Body of pancreas (tissue), 4 donors: Measurements from ENCODE around the gene ACHE. TPM values are rescaled to one million over a fixed set of nuclear protein-coding genes. Genes with fewer than 3 reads are reported as not detected.
"Not testable (repeated sequence)": the region's sequence is repeated elsewhere in the genome, so short reads cannot be mapped to it uniquely, and the experiment has no call there.

ENCODE experiments used
- ATAC-seq: fragments of 150-250 bp; one replicate; pipeline ENCODE4 v1.9.1; 2016
- DNase-seq, 4 donors: peaks; one replicate each; pipeline ENCODE4 v3.0.0-alpha.2; 2019
- H3K27ac ChIP-seq, 4 donors: fragments of 200-600 bp; sonication (generic); 1 replicate in 3 of 4; 2 replicates in 1 of 4; pipeline versions ENCODE4 v1.5.1 to v1.6.1; 2016 to 2019; ENCODE audit warnings: mild to moderate bottlenecking in 1 of 4, mixed read lengths in 1 of 4, moderate library complexity in 1 of 4
- H3K27me3 ChIP-seq, 2 donors: fragments of 200-600 bp; sonication (generic); one replicate each; pipeline ENCODE4 v1.6.0; 2016; ENCODE audit warnings: mild to moderate bottlenecking in 1 of 2
- H3K36me3 ChIP-seq, 2 donors: fragments of 200-600 bp; sonication (generic); replicated peaks in 1 of 2; 2 replicates each; pipeline ENCODE4 v1.5.1; 2016; ENCODE audit warnings: low read depth in 2 of 2; ENCODE audit not compliant: insufficient read depth in 1 of 2
- H3K4me1 ChIP-seq: fragments of 200-600 bp; sonication (generic); one replicate; pipeline ENCODE4 v1.6.0; 2016
- H3K4me3 ChIP-seq, 2 donors: fragments of 200-600 bp; sonication (generic); 1 replicate in 1 of 2; 2 replicates in 1 of 2; pipeline ENCODE4 v1.5.1; 2016 to 2019
- H3K9me3 ChIP-seq, 3 donors: fragments of 200-600 bp; sonication (generic); 1 replicate in 2 of 3; 2 replicates in 1 of 3; pipeline ENCODE4 v1.5.1; 2016
- POLR2A ChIP-seq, 3 donors: fragments of 450-650 bp; IDR thresholded peaks; one replicate each; pipeline ENCODE4 v1.6.1; 2016; ENCODE audit warnings: antibody characterized with exemption in 3 of 3, mild to moderate bottlenecking in 2 of 3
- WGBS, 2 donors: methylation state at CpG; one replicate each; pipeline ENCODE4 v1.1.5; 2017; 5-methylcytosine and 5-hydroxymethylcytosine counted together
- intact Hi-C: fragments of 100-400 bp; cut with DNase I; formaldehyde crosslinking; loops from one replicate; pipeline ENCODE4 v1.15.1; 2023
- total RNA-seq, 2 donors: library from RNA; depleted of rRNA; stranded (reverse); fragments of >200 nt; gene quantifications; one replicate each; pipeline ENCODE4 v1.1.0, GENCODE V29; 2016
- TF ChIP-seq, protein P1 (sequence below), 7 experiments: fragments of 450-650 bp in 4 of 7; fragments of 200-600 bp in 3 of 7; sonication (generic) in 3 of 7; IDR thresholded peaks; one replicate each; pipeline ENCODE4 v1.5.1; 2016 to 2019; ENCODE audit warnings: antibody characterized with exemption in 7 of 7

Gene ACHE
- total RNA-seq, 2 donors from 2014 or later: 6.2 to 7.3 TPM

DNA sequence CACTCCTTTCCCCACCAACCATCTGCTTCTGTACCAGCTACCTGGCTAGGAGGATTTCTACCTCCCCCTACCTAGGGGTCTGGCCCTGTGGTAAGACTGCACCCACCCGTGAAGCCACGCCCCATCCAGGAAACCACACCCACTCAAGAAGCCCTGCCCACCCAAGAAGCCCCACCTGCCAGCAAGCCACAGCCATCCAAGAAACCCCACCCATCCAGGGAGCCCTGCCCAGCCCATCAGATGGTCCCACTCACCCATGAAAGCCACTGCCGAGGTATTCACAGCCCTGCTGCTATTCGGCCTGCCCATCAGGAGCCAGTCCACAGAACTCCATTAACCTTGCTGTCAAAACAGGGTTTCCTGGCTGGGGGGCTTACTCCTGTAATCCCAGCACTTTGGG lies 38.0 kb upstream of the ACHE start:
- Histone ChIP-seq H3K4me1 (no peaks in the 10 kb centered on the region), H3K27ac (no peak overlapping the region), H3K4me3 (no peak overlapping the region), H3K36me3 (no peaks in the 10 kb centered on the region), H3K27me3 (no peaks in the 10 kb centered on the region), H3K9me3 (no peaks in the 10 kb centered on the region)
- ATAC-seq (no peak), DNase-seq (no peak)
- TF ChIP-seq, protein P1, sequence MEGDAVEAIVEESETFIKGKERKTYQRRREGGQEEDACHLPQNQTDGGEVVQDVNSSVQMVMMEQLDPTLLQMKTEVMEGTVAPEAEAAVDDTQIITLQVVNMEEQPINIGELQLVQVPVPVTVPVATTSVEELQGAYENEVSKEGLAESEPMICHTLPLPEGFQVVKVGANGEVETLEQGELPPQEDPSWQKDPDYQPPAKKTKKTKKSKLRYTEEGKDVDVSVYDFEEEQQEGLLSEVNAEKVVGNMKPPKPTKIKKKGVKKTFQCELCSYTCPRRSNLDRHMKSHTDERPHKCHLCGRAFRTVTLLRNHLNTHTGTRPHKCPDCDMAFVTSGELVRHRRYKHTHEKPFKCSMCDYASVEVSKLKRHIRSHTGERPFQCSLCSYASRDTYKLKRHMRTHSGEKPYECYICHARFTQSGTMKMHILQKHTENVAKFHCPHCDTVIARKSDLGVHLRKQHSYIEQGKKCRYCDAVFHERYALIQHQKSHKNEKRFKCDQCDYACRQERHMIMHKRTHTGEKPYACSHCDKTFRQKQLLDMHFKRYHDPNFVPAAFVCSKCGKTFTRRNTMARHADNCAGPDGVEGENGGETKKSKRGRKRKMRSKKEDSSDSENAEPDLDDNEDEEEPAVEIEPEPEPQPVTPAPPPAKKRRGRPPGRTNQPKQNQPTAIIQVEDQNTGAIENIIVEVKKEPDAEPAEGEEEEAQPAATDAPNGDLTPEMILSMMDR (IDR thresholded peaks at IDR 0.05): no peak
- TF ChIP-seq POLR2A (IDR thresholded peaks at IDR 0.05): no peak
- 41 to 55% methylated on average over 2 to 4 of the region's 4 CpGs for WGBS, 2 donors
- intact Hi-C loops: no loop called here

DNA sequence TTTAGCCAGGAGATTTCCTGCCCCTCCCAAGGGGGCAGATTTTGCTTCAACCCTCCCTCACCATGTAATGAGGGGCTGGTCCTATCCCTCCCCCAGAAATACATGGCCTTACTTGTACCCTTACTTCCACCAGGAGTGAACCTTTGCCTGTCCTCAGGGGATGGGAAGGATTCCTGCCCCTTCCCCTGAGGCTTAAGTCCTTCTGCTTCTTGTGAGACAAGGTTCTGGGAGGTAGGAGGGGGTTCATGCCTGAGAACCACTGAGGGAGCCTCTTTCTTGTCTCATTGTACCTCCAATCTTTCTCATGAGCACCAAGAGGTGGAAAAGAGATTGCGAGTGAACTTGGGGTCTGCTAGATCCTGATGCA lies 34.1 kb upstream of the ACHE start:
- no peaks in the 10 kb centered on the region for H3K9me3 ChIP-seq
- H3K27ac ChIP-seq: no peak overlapping the region
- H3K4me3 ChIP-seq: no peak overlapping the region
- DNase-seq (no peak), ATAC-seq (no peak)
- TF ChIP-seq, protein P1 (IDR thresholded peaks at IDR 0.05): no peak
- TF ChIP-seq POLR2A (IDR thresholded peaks at IDR 0.05): no peak
- 77 to 87% methylated on average over 1 of the region's 1 CpG for WGBS, 2 donors
- no peaks in the 10 kb centered on the region for H3K4me1 ChIP-seq
- no peaks in the 10 kb centered on the region for H3K36me3 ChIP-seq
- intact Hi-C loops: no loop called here
- no peaks in the 10 kb centered on the region for H3K27me3 ChIP-seq

DNA sequence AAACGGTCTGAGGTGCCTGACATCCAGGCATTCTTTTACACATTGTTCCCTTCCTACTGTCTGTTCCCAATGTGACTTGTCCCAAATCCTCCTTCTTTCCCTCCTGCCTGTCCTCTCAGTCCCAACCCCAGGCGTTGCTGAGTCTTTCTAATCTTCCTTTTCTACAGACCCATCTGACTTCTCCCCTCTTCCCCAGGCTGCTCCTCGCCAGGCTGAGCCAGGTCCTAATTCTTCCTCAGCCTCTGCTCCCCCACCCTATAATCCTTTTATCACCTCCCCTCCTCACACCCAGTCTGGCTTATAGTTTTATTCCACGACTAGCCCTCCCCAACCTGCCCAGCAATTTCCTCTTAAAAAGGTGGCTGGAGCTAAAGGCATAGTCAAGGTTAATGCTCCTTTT lies 27.9 kb upstream of the ACHE start:
- intact Hi-C loops, H3K4me1 ChIP-seq, H3K9me3 ChIP-seq, H3K27me3 ChIP-seq, DNase-seq, H3K4me3 ChIP-seq, H3K36me3 ChIP-seq, H3K27ac ChIP-seq, ATAC-seq: not testable (repeated sequence)
- WGBS, 2 donors: 54 to 59% methylated on average over 4 of the region's 4 CpGs

DNA sequence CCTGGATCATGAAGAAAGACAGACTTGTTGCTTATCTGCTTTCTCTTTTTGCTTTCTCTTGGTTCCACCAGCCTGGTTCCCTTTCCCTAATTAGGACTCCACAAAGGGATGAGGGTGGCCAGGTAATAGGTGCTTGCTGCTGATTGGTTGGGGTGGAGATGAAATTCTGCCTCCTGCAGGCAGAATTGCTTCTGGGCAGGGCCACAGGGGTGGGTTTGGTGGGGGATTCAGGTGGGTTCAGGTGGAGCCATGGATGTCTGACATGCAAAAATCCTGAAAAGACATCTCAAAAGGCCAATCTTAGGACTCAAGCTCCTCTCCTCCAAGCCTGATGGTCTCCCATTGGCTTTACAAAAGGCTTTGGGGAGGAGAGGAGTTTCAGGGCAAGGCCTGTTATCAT lies 25.4 kb upstream of the ACHE start:
- no peak for DNase-seq
- no peaks in the 10 kb centered on the region for H3K9me3 ChIP-seq
- no peak overlapping the region for H3K4me3 ChIP-seq
- H3K4me1 ChIP-seq: no peaks in the 10 kb centered on the region
- no peak for ATAC-seq
- intact Hi-C loops: no loop called here
- no peak overlapping the region for H3K27ac ChIP-seq
- no peaks in the 10 kb centered on the region for H3K27me3 ChIP-seq
- TF ChIP-seq POLR2A (IDR thresholded peaks at IDR 0.05): no peak
- TF ChIP-seq, protein P1 (IDR thresholded peaks at IDR 0.05): no peak
- no peaks in the 10 kb centered on the region for H3K36me3 ChIP-seq

DNA sequence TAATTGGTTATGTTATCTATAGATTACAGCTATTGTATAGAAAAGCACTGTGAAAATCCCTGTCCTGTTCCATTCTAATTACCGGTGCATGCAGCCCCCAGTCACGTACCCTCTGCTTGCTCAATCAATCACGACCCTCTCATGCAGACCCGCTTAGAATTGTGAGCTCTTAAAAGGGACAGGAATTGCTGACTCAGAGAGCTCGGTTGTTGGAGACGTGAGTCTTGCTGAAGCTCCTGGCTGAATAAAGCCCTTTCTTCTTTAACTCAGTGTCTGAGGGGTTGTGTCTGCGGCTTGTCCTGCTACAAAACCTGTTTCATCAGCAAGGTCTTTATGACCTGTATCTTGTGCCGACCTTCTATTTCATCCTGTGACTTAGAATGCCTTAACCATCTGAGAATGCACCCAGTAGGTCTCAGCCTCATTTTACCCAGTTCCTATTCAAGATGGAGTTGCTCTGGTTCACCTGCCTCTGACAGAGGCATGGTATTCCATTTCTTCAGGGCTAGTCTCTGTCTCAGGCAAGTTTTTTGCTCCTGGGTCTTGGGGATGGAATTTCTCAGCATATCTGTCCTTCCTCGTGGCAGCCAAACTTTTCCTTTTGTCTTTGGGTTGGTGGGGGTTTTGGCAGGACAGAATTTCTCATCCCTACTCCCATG lies 24.2 kb upstream of the ACHE start:
- WGBS, 2 donors: 64 to 68% methylated on average over 9 of the region's 9 CpGs
- DNase-seq, H3K27me3 ChIP-seq, intact Hi-C loops, H3K4me3 ChIP-seq, ATAC-seq, H3K9me3 ChIP-seq, H3K27ac ChIP-seq, H3K4me1 ChIP-seq, H3K36me3 ChIP-seq: not testable (repeated sequence)

DNA sequence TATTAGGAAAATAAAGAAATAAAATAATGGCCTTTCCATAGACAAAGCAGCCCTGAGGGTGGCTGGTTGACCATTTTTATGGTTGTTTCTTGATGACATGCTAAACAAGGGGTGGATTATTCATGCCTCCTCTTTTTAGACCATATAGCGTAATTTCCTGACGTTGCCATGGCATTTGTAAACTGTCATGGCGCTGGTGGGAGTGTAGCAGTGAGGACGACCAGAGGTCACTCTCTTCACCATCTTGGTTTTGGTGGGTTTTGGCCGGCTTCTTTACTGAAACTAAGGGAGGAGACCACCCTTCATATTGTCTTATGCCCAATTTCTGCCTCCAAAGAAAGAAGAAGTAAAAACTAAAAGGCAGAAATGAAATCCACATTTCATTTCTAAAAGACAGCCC lies 23.6 kb upstream of the ACHE start:
- WGBS, 2 donors: 82 to 88% methylated on average over 5 of the region's 5 CpGs
- intact Hi-C loops, H3K4me1 ChIP-seq, DNase-seq, H3K36me3 ChIP-seq, H3K27me3 ChIP-seq, H3K27ac ChIP-seq, ATAC-seq, H3K9me3 ChIP-seq, H3K4me3 ChIP-seq: not testable (repeated sequence)
